HepG2 (cell line): Measurements from ENCODE around the gene ZNF175. TPM values are rescaled to one million over a fixed set of nuclear protein-coding genes. Genes with fewer than 3 reads are reported as not detected.

Experiments
- ATAC-seq: fragments of 200-7000 bp; cut with Tn5 transposase; 3 replicates; pipeline ENCODE4 v1.9.1; 2020; ENCODE audit warnings: mild to moderate bottlenecking, moderate library complexity
- BruUV-seq: library from RNA; stranded (reverse); fragments of 400-500 nt; replicated peaks from 2 replicates; lab custom pipeline; 2021; lab: Mats Ljungman, UMichigan
- CTCF ChIA-PET: fragments of 300-600 bp; formaldehyde crosslinking; extraction: SDS; loops from one replicate; lab custom pipeline; 2021; ENCODE audit warnings: low total read pairs, inconsistent platforms, low intra/inter-chr PET ratio; lab: Yijun Ruan, JAX
- POLR2A ChIA-PET: fragments of 350-600 bp; sonication (Branson Sonifier 250); formaldehyde crosslinking; loops from one replicate; lab custom pipeline; 2020; ENCODE audit warnings: antibody characterized with exemption, inconsistent platforms; lab: Yijun Ruan, JAX
- DNase-seq: peaks from one replicate; pipeline ENCODE4 v3.0.0-alpha.2; 2015; ENCODE audit warnings: low spot score
- FAIRE-seq: peaks from 3 replicates; lab custom pipeline; 2011; peaks lifted over from hg19 to GRCh38; lab: Jason Lieb, UNC
- H2AFZ ChIP-seq: one replicate; pipeline ENCODE4 v1.6.1; 2011; ENCODE audit warnings: low read length, inconsistent platforms
- H3K27ac ChIP-seq: fragments of 300-600 bp; 3 replicates; pipeline ENCODE4 v1.8.0; 2011; ENCODE audit warnings: mixed run types, mild to moderate bottlenecking, mixed read lengths, low read length, inconsistent platforms; ENCODE audit not compliant: insufficient read depth; ENCODE audit errors: extremely low read length
- H3K27me3 ChIP-seq, 2 experiments: fragments of 200-600 bp in 1 of 2; 2 replicates in 1 of 2; 3 replicates in 1 of 2; pipeline versions ENCODE4 v1.6.0 to v1.8.0; 2011; ENCODE audit warnings: low read length in 2 of 2, mild to moderate bottlenecking in 2 of 2, moderate library complexity in 2 of 2, inconsistent platforms in 1 of 2; ENCODE audit not compliant: insufficient read depth in 2 of 2, control insufficient read depth in 1 of 2
- H3K36me3 ChIP-seq, 2 experiments: fragments of 200-600 bp in 1 of 2; replicated peaks in 1 of 2; 2 replicates in 1 of 2; 3 replicates in 1 of 2; pipeline versions ENCODE4 v1.5.1 to v1.8.0; 2011; ENCODE audit warnings: low read length in 2 of 2, inconsistent platforms in 1 of 2; ENCODE audit not compliant: insufficient read depth in 2 of 2, control insufficient read depth in 1 of 2
- H3K4me1 ChIP-seq: 2 replicates; pipeline ENCODE4 v1.5.1; 2012; ENCODE audit warnings: low read length, inconsistent platforms; ENCODE audit not compliant: insufficient read depth
- H3K4me2 ChIP-seq: 2 replicates; pipeline ENCODE4 v1.6.0; 2011; ENCODE audit warnings: low read depth, low read length, inconsistent platforms
- H3K4me3 ChIP-seq, 3 experiments: fragments of 200-600 bp in 1 of 3; sonication (generic), shearing (Covaris generic) in 1 of 3; replicated peaks in 1 of 3; 2 replicates each; pipeline ENCODE4 v1.5.1; 2011 to 2016; ENCODE audit warnings: low read length in 3 of 3, inconsistent platforms in 2 of 3, low read depth in 2 of 3, mild to moderate bottlenecking in 2 of 3, control low read depth in 1 of 3, mixed read lengths in 1 of 3; ENCODE audit not compliant: insufficient read depth in 1 of 3
- H3K79me2 ChIP-seq: one replicate; pipeline ENCODE4 v1.6.1; 2011; ENCODE audit warnings: low read length, inconsistent platforms; ENCODE audit not compliant: insufficient read depth
- H3K9ac ChIP-seq: 2 replicates; pipeline ENCODE4 v1.6.0; 2011; ENCODE audit warnings: mild to moderate bottlenecking, low read depth, low read length, inconsistent platforms; ENCODE audit not compliant: insufficient read depth
- H3K9me3 ChIP-seq: 2 replicates; pipeline ENCODE4 v1.5.1; 2012; ENCODE audit warnings: mild to moderate bottlenecking, low read length
- H4K20me1 ChIP-seq: 2 replicates; pipeline ENCODE4 v1.6.0; 2011; ENCODE audit warnings: inconsistent platforms, mild to moderate bottlenecking, low read length, moderate library complexity; ENCODE audit not compliant: insufficient read depth
- FOXJ3 ChIP-seq: sonication (generic); formaldehyde crosslinking; IDR thresholded peaks from 2 replicates; pipeline ENCODE4 v1.4.0; 2020; ENCODE audit warnings: missing genetic modification reagents, mild to moderate bottlenecking, borderline replicate concordance
- GATA4 ChIP-seq: sonication (generic); IDR thresholded peaks from 2 replicates; pipeline ENCODE4 v1.6.1; 2016; ENCODE audit warnings: antibody characterized with exemption, low read depth, borderline replicate concordance
- MEIS2 ChIP-seq: sonication (generic); formaldehyde crosslinking; IDR thresholded peaks from 2 replicates; pipeline ENCODE4 v1.9.0; 2021; ENCODE audit warnings: mild to moderate bottlenecking, missing genetic modification reagents
- POGZ ChIP-seq: sonication (generic); formaldehyde crosslinking; IDR thresholded peaks from 2 replicates; pipeline ENCODE4 v1.4.0; 2020; ENCODE audit warnings: mild to moderate bottlenecking, missing genetic modification reagents
- ZNF629 ChIP-seq: sonication (generic); formaldehyde crosslinking; conservative IDR thresholded peaks from 2 replicates; pipeline ENCODE4 v1.5.0; 2020; ENCODE audit warnings: missing genetic modification reagents
- WGBS: methylation state at CpG from one replicate; pipeline ENCODE4 v1.1.6; 2017; ENCODE audit warnings: low lambda C conversion rate; 5-methylcytosine and 5-hydroxymethylcytosine counted together
- in situ Hi-C: cut with HindIII; loops from 2 replicates; pipeline ENCODE4 v1.10.0; 2017; ENCODE audit warnings: low pct_unique_long_range_greater_than_20kb; ENCODE audit not compliant: extremely low pct_ligation_motif_present
- intact Hi-C: fragments of 100-400 bp; cut with micrococcal nuclease; formaldehyde crosslinking; loops from one replicate; pipeline ENCODE4 v1.10.0; 2022; ENCODE audit not compliant: unreplicated experiment
- polyA plus RNA-seq, 8 experiments: library from polyadenylated mRNA; depleted of rRNA in 3 of 8; stranded (reverse) in 7 of 8; unstranded in 1 of 8; fragments of >200 nt; fragmentation: Illumina TruSeq in 4 of 8; extraction: Trizol in 4 of 8; gene quantifications; 2 replicates each; pipeline versions ENCODE4 v1.2.1 to v1.2.3, GENCODE V29; 2011 to 2016; ENCODE audit warnings: low read depth in 4 of 8, missing spikeins in 1 of 8, mixed read lengths in 1 of 8; ENCODE audit not compliant: insufficient read depth in 1 of 8
- total RNA-seq, 5 experiments: library from RNA; depleted of rRNA; stranded (reverse); fragments of >200 nt; fragmentation: Illumina TruSeq; extraction: Trizol; gene quantifications; 2 replicates each; pipeline ENCODE4 v1.2.3, GENCODE V29; 2016; ENCODE audit warnings: low read depth in 1 of 5
- TF ChIP-seq, protein P1 (sequence below): sonication (generic); formaldehyde crosslinking; IDR thresholded peaks from 2 replicates; pipeline ENCODE4 v1.4.0; 2020; ENCODE audit warnings: low read depth, mild to moderate bottlenecking, missing genetic modification reagents

ZNF175 gene
- total and polyA plus RNA-seq, 2 of the 13 experiments (the other 11 are each of a cell fraction or from before 2014, with no cell fraction given): 1.2 to 1.5 TPM

DNA sequence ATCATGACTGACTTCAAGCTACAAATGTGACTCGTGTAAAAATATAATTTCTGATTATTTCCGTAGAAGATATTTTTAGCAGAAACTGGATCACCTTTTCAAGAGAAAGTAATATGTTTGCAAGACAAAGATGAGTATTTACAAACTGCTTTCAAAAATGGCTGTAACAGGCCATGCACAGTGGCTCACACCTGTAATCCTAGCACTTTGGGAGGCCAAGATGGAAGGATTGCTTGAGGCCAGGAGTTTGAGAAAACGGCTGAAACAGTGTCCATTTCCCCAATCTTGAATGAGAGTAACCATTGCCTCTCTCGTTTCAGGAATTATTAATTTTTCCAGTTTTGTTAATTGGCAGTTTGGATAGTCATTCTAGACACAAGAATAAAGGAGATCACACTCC, 3.5 kb upstream of the ZNF175 start:
- Histone ChIP-seq H3K27ac (no peak overlapping the region), H3K9ac (no peak overlapping the region), H3K79me2 (no peaks in the 10 kb centered on the region), H3K27me3 (peaks cover 1 to 4% of the 10 kb centered on the region in 2 experiments; a peak in 2 of 5 replicates), H3K4me3 (no peak overlapping the region), H3K4me2 (no peak overlapping the region), H3K36me3 (no peaks in the 10 kb centered on the region), H4K20me1 (no peaks in the 10 kb centered on the region), H3K9me3 (no peaks in the 10 kb centered on the region), H2AFZ (no peak overlapping the region), H3K4me1 (peaks cover 9% of the 10 kb centered on the region)
- ChIA-PET POLR2A (no interaction called here), CTCF (no interaction called here)
- FAIRE-seq: no peak
- in situ Hi-C loops: no loop called here
- 28% methylated on average over 4 of the region's 4 CpGs for WGBS
- no TSS peak for BruUV-seq
- intact Hi-C loops: no loop called here
- no peak for DNase-seq
- no peak for TF ChIP-seq GATA4
- ATAC-seq: no peak

DNA sequence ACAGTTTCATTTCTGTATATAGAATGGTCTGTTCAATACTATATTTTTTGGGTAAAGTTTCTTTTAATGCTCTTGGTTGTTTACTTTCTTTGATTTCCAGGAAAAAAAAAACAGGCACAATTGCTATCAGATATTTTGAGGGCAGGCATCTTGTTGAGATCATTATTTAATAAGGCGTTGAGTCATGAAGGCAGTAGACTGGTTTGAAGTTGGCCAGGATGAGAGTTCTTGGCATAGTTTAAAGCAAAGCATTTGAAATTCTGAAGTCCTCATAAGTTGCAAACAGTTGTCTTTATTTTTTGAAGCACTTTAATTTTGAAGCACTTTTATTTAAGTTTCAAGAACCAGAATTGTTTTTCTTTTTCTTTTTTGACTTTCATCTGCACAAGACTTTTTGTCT, 2.6 kb upstream of the ZNF175 start:
- POLR2A ChIA-PET: no interaction called here

More for the DNA sequence above, 2.6 kb upstream of the ZNF175 start:
- H3K27me3 ChIP-seq: peaks cover 1 to 4% of the 10 kb centered on the region in 2 experiments; a peak in 2 of 5 replicates
- intact Hi-C loops: no loop called here
- no peak for TF ChIP-seq FOXJ3
- no peak for TF ChIP-seq POGZ (CRISPR knock-in tag)
- no peak for TF ChIP-seq ZNF629 (CRISPR knock-in tag)
- TF ChIP-seq MEIS2 (CRISPR knock-in tag): no peak
- TF ChIP-seq, protein P1, sequence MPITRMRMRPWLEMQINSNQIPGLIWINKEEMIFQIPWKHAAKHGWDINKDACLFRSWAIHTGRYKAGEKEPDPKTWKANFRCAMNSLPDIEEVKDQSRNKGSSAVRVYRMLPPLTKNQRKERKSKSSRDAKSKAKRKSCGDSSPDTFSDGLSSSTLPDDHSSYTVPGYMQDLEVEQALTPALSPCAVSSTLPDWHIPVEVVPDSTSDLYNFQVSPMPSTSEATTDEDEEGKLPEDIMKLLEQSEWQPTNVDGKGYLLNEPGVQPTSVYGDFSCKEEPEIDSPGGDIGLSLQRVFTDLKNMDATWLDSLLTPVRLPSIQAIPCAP (CRISPR knock-in tag): no peak
- no peaks in the 10 kb centered on the region for H3K36me3 ChIP-seq
- no peak overlapping the region for H2AFZ ChIP-seq
- in situ Hi-C loops: no loop called here
- CTCF ChIA-PET: no interaction called here
- H3K4me3 ChIP-seq: no peak overlapping the region
- no peak overlapping the region for H3K9ac ChIP-seq
- no peaks in the 10 kb centered on the region for H3K9me3 ChIP-seq
- DNase-seq (no peak), ATAC-seq (no peak), FAIRE-seq (no peak)
- H3K4me1 ChIP-seq: peaks cover 9% of the 10 kb centered on the region
- no peaks in the 10 kb centered on the region for H4K20me1 ChIP-seq
- whole genome bisulfite sequencing: 0% methylated on average over 1 of the region's 1 CpG
- no TSS peak for BruUV-seq
- H3K27ac ChIP-seq: no peak overlapping the region
- no peak overlapping the region for H3K4me2 ChIP-seq
- H3K79me2 ChIP-seq: no peaks in the 10 kb centered on the region
